Measurements from ENCODE around the gene TBC1D16. TPM values are rescaled to one million over a fixed set of nuclear protein-coding genes. Genes with fewer than 3 reads are reported as not detected.

Gene TBC1D16
- total RNA-seq, 1 donor, result 68.8 TPM

DNA sequence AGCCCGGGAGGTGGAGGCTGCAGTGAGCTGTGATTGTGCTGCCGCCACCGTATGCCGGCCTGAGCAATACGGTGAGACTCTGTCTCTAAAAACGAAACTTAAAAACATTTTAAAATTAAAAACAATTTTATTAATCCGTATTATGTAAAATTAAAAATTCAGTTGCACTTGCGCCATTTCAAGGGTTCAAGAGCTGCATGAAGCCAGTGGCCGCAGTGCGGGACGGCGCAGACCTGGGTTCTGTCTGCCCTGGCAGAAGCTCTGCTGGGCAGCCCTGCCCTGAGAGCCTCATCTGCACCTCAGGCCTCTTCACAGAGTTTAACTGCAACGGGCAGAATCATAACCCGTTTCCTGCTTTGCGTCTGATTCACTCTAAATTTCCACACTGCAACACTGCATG, 31.7 kb downstream of the TBC1D16 start:
- no peak overlapping the region for H3K4me3 ChIP-seq (ENCODE audit: insufficient read depth, low read length)
- H3K4me1 ChIP-seq (ENCODE audit: insufficient read depth, low read length), result peaks cover 4% of the 10 kb centered on the region
- no peaks in the 10 kb centered on the region for H3K36me3 ChIP-seq (ENCODE audit: insufficient read depth, low read length)
- H3K27me3 ChIP-seq (ENCODE audit: insufficient read depth, low read length), result no peaks in the 10 kb centered on the region
- H4K20me1 ChIP-seq (ENCODE audit: insufficient read depth, low read length), result peaks cover 45% of the 10 kb centered on the region
- no peak overlapping the region for H3K27ac ChIP-seq (ENCODE audit: low read depth, low read length)
- H2AFZ ChIP-seq (ENCODE audit: low read length), result no peak overlapping the region
- H3K79me2 ChIP-seq (ENCODE audit: insufficient read depth, low read length), result no peaks in the 10 kb centered on the region
- H3K4me2 ChIP-seq (ENCODE audit: insufficient read depth, low read length), result no peak overlapping the region
- TF ChIP-seq, protein P1, sequence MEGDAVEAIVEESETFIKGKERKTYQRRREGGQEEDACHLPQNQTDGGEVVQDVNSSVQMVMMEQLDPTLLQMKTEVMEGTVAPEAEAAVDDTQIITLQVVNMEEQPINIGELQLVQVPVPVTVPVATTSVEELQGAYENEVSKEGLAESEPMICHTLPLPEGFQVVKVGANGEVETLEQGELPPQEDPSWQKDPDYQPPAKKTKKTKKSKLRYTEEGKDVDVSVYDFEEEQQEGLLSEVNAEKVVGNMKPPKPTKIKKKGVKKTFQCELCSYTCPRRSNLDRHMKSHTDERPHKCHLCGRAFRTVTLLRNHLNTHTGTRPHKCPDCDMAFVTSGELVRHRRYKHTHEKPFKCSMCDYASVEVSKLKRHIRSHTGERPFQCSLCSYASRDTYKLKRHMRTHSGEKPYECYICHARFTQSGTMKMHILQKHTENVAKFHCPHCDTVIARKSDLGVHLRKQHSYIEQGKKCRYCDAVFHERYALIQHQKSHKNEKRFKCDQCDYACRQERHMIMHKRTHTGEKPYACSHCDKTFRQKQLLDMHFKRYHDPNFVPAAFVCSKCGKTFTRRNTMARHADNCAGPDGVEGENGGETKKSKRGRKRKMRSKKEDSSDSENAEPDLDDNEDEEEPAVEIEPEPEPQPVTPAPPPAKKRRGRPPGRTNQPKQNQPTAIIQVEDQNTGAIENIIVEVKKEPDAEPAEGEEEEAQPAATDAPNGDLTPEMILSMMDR (IDR thresholded peaks at IDR 0.05; ENCODE audit: extremely low read depth, low read depth, low read length), result no peak
- DNase-seq (ENCODE audit: insufficient read length, low spot score, missing footprints), result no peak
- no peaks in the 10 kb centered on the region for H3K9me3 ChIP-seq (ENCODE audit: low read depth, low read length)

DNA sequence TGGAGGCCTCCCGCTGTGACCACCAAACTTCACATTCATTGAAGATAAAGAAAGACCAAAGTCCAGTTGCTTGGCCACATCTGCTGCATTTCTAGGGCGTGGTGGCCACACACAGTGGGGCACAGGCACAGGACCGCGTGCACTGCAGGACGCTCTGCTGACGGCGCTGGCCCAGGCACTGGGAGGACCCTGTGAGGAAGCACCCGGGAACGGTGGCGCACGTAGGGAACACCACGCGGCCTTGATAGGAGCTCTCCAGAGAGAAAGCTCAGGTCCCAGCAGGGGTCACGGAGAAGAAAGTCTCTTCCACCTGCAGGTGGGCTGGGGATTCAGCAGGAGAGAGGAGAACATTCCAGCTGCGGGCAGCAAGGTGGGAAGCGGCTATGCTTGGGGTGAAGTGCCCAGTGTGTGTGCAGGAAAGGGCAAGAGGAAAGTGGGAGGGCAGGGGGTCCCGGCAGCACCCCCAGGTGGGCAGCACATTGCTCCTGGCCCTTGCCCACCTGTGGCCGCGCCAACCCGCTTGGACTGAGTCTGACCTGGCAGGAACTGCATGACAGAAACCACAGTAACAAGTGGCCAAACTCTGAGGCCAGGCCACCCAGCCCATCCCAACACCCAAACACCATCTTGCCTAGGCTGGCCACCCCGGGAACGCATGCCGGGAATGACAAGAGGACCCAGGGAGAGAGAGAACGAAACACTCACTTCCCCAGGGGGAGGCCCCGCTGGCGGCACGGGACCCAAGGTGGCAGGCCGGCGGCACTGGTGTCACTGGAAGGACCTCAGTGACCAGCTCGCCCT, 32.8 kb downstream of the TBC1D16 start:
- H2AFZ ChIP-seq (ENCODE audit: low read length), result no peak overlapping the region
- no peak overlapping the region for H3K27ac ChIP-seq (ENCODE audit: low read depth, low read length)
- no peaks in the 10 kb centered on the region for H3K36me3 ChIP-seq (ENCODE audit: insufficient read depth, low read length)
- DNase-seq (ENCODE audit: insufficient read length, low spot score, missing footprints), result peak; percentile 67
- H3K4me3 ChIP-seq (ENCODE audit: insufficient read depth, low read length), result no peak overlapping the region
- no peaks in the 10 kb centered on the region for H3K79me2 ChIP-seq (ENCODE audit: insufficient read depth, low read length)
- TF ChIP-seq, protein P1 (IDR thresholded peaks at IDR 0.05; ENCODE audit: extremely low read depth, low read depth, low read length), result no peak
- H3K4me1 ChIP-seq (ENCODE audit: insufficient read depth, low read length), result no peaks in the 10 kb centered on the region
- no peaks in the 10 kb centered on the region for H3K9me3 ChIP-seq (ENCODE audit: low read depth, low read length)
- H3K4me2 ChIP-seq (ENCODE audit: insufficient read depth, low read length), result no peak overlapping the region
- peaks cover 36% of the 10 kb centered on the region for H4K20me1 ChIP-seq (ENCODE audit: insufficient read depth, low read length)
- H3K27me3 ChIP-seq (ENCODE audit: insufficient read depth, low read length), result no peaks in the 10 kb centered on the region

DNA sequence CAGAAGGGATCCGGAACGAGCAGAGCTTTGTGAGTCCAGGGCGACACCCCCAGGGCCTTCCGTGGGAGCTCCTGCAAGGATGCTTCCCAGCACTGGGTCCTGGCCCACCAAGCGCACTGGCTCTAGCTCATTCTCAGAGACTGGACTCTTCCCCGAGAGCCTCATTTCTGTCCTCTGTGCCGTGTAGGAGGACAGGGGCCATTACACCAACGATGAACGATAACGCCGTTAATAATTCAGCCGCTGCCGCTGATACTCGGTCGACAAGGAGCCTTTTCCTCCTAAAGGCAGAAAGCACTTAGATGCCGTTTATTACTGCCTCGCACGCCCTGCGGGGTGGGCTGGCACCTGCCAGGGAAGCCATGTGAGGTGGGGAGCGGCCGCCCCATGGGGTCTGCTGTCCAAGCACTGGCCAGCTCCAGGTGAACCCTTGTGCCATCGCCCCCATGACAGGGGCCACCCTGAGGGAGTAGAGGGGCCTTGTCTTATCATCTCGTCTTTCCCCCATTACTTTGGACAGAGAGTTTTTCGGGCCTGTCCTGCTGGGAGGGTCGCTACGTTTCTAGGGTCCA, 33.5 kb downstream of the TBC1D16 start:
- DNase-seq (ENCODE audit: insufficient read length, low spot score, missing footprints), result peak; percentile 37
- no peaks in the 10 kb centered on the region for H3K9me3 ChIP-seq (ENCODE audit: low read depth, low read length)
- H2AFZ ChIP-seq (ENCODE audit: low read length), result no peak overlapping the region
- H3K36me3 ChIP-seq (ENCODE audit: insufficient read depth, low read length), result no peaks in the 10 kb centered on the region
- TF ChIP-seq, protein P1 (IDR thresholded peaks at IDR 0.05; ENCODE audit: extremely low read depth, low read depth, low read length), result no peak
- no peak overlapping the region for H3K4me2 ChIP-seq (ENCODE audit: insufficient read depth, low read length)
- H3K4me1 ChIP-seq (ENCODE audit: insufficient read depth, low read length), result no peaks in the 10 kb centered on the region
- no peak overlapping the region for H3K4me3 ChIP-seq (ENCODE audit: insufficient read depth, low read length)
- peaks cover 30% of the 10 kb centered on the region for H4K20me1 ChIP-seq (ENCODE audit: insufficient read depth, low read length)
- no peak overlapping the region for H3K27ac ChIP-seq (ENCODE audit: low read depth, low read length)
- no peaks in the 10 kb centered on the region for H3K79me2 ChIP-seq (ENCODE audit: insufficient read depth, low read length)
- no peaks in the 10 kb centered on the region for H3K27me3 ChIP-seq (ENCODE audit: insufficient read depth, low read length)

DNA sequence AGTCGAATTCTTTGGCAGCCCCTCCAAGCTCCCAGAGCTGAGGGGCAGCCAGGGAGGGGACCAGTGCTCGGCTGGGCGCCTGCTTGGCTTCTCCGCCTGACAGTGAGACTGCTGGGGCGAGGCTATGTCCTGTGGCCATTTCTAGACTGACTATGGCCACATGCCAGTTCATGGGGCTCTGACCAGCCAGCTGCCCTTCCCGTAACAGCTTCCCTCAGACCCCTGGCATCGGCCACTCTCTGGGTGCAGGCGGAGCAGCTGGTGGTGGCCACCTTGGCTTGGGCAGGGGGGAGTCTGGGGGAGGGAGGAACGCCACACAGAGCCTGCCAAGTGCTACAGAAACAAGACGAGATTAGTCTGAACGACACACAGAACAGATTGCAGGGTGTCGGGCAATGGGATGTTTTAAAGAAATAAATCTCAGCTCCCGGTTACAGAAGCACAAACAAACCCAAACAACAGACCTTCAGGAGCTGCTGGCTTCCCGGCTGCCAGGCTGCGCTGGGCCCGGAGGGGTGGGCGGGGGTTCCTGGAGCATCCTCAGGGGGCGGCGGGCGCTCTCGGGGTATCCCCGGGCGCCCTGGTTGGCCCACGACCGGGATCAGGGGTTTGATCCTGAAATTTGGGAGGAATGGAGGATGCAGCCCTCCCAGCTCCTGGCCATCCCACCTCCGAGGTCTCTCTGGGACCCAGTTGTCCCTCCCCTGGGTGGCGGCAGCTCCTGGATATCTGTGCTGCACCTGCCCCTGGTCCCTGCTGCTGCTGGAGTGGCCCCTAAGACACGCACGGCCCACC, 34.5 kb downstream of the TBC1D16 start:
- peak; percentile 30 for DNase-seq (ENCODE audit: insufficient read length, low spot score, missing footprints)
- Histone ChIP-seq H3K27ac (ENCODE audit: low read depth, low read length) (no peak overlapping the region), H3K4me2 (ENCODE audit: insufficient read depth, low read length) (no peak overlapping the region), H3K4me3 (ENCODE audit: insufficient read depth, low read length) (no peak overlapping the region), H3K4me1 (ENCODE audit: insufficient read depth, low read length) (no peaks in the 10 kb centered on the region), H3K27me3 (ENCODE audit: insufficient read depth, low read length) (no peaks in the 10 kb centered on the region), H3K79me2 (ENCODE audit: insufficient read depth, low read length) (no peaks in the 10 kb centered on the region), H2AFZ (ENCODE audit: low read length) (no peak overlapping the region), H4K20me1 (ENCODE audit: insufficient read depth, low read length) (peaks cover 23% of the 10 kb centered on the region), H3K36me3 (ENCODE audit: insufficient read depth, low read length) (no peaks in the 10 kb centered on the region), H3K9me3 (ENCODE audit: low read depth, low read length) (no peaks in the 10 kb centered on the region)
- TF ChIP-seq, protein P1 (IDR thresholded peaks at IDR 0.05; ENCODE audit: extremely low read depth, low read depth, low read length), result no peak
